Measurements from ENCODE around the gene SRSF2.
"Not testable (repeated sequence)": the region's sequence is repeated elsewhere in the genome, so short reads cannot be mapped to it uniquely, and the experiment has no call there.

Gene SRSF2

GRCh38 chr17:76720941-76721340 lies 16.2 kb downstream of the SRSF2 start:
- no peak for DNase-seq (ENCODE audit: low spot score)

GRCh38 chr17:76720211-76720610 lies 16.9 kb downstream of the SRSF2 start:
- DNase-seq (ENCODE audit: low spot score) = no peak

GRCh38 chr17:76718516-76718915 lies 18.6 kb downstream of the SRSF2 start:
- DNase-seq (ENCODE audit: low spot score) = no peak

GRCh38 chr17:76716839-76717215 lies 20.3 kb downstream of the SRSF2 start:
- no peak for DNase-seq (ENCODE audit: low spot score)

- DNase-seq (ENCODE audit: low spot score) = peak; percentile 84
Observed at GRCh38 chr17:76716146-76716838, 20.8 kb downstream of the SRSF2 start.

GRCh38 chr17:76715496-76715830 lies 21.7 kb downstream of the SRSF2 start:
- no peak for DNase-seq (ENCODE audit: low spot score)

- DNase-seq (ENCODE audit: low spot score) = no peak
Observed at GRCh38 chr17:76714822-76715495, 22.2 kb downstream of the SRSF2 start.

- no peak for DNase-seq (ENCODE audit: low spot score)
Observed at GRCh38 chr17:76714336-76714735, 22.8 kb downstream of the SRSF2 start.

GRCh38 chr17:76713765-76714164 lies 23.4 kb downstream of the SRSF2 start:
- DNase-seq (ENCODE audit: low spot score) = no peak

GRCh38 chr17:76712321-76712720 lies 24.8 kb downstream of the SRSF2 start:
- not testable (repeated sequence) for DNase-seq (ENCODE audit: low spot score)

GRCh38 chr17:76710863-76711611 lies 26.1 kb downstream of the SRSF2 start, which contains the start of gene MXRA7:
TSS of gene MXRA7 (minus strand) at chr17:76710965. CDS start at chr17:76710946, 19 bp downstream.
- DNase-seq (ENCODE audit: low spot score) = peak; percentile 95

- peak; percentile 58 for DNase-seq (ENCODE audit: low spot score)
Observed at GRCh38 chr17:76709951-76710862, 26.9 kb downstream of the SRSF2 start.

- peak; percentile 86 for DNase-seq (ENCODE audit: low spot score)
Observed at GRCh38 chr17:76709077-76709950, 27.8 kb downstream of the SRSF2 start.

GRCh38 chr17:76707985-76708807 lies 28.9 kb downstream of the SRSF2 start:
- DNase-seq (ENCODE audit: low spot score) = peak; percentile 94

- no peak for DNase-seq (ENCODE audit: low spot score)
Observed at GRCh38 chr17:76706817-76707216, 30.3 kb downstream of the SRSF2 start.

- no peak for DNase-seq (ENCODE audit: low spot score)
Observed at GRCh38 chr17:76704805-76705204, 32.3 kb downstream of the SRSF2 start.

- no peak for DNase-seq (ENCODE audit: low spot score)
Observed at GRCh38 chr17:76702941-76703637, 34.0 kb downstream of the SRSF2 start.

- DNase-seq (ENCODE audit: low spot score) = no peak
Observed at GRCh38 chr17:76702076-76702475, 35.1 kb downstream of the SRSF2 start.

- peak; percentile 52 for DNase-seq (ENCODE audit: low spot score)
Observed at GRCh38 chr17:76701471-76701967, 35.6 kb downstream of the SRSF2 start.

Data from D341Med (cell line).